ENCODE results near the gene OCA2.
"Not testable (repeated sequence)": the region's sequence is repeated elsewhere in the genome, so short reads cannot be mapped to it uniquely, and the experiment has no call there.

The OCA2 gene

DNA sequence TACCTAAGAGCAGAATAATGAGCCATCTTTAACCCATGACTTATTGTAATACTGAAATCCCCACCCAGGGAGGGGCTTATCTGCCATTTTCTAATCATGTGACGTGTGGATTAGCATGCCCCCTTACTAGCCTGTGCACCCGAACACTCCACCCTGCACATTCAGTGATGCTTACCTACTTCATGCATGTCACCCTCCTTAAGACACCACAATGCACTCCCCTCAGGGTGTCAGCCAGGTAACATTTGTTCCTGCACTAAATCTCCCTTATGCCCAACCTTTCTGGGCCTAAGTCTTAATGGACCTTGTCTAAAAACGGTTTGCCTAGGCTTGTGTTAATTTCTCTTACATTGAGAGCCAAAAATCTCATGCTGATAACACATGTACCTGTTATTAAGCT, 336.6 kb downstream of the OCA2 start:
- no peak for DNase-seq

DNA sequence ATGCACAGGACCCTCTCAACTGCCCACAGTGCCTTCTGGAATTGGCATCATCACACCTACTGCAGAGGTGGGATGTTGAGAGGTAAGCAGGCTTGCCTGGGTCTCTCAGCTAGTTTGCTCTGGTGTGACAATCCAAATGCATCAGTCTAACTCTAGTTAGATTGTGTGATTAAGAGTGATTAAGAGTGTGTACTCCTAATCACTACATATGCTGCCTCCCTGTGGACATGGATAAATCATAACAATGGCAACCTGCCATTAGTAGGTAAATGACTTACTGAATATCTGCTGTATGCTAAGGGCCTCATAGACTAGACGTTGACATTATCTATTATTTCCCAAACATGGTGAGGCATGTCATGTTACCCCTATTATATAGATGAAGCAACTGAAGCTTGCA, 342.1 kb downstream of the OCA2 start:
- DNase-seq: no peak

DNA sequence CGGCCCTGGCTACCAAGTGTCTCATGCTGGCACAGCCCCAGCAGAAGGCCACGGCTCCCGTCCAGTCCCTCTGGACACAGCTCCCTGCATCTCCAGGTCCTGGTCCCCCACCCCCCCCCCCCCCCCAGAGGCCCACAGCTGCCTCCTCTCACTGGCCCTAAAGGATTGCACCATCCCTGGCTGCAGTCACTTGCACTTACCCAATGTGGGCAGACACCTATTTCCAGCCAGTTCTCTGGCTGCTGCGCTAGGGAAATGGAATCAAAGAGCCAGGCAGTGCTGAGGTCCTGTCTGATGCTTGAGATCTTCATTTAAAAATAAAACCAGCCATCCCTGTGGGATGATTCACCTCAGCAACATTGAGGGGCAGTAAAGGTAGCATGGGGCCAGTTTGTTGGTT, 346.4 kb downstream of the OCA2 start:
- no peak for DNase-seq

GRCh38 chr15:27747997-27748396, 351.1 kb downstream of the OCA2 start:
- no peak for DNase-seq

- DNase-seq: no peak
These were observed 352.6 kb downstream of the OCA2 start for GRCh38 chr15:27746401-27746955.

GRCh38 chr15:27744641-27745040, 354.5 kb downstream of the OCA2 start:
- no peak for DNase-seq

- no peak for DNase-seq
These were observed 355.5 kb downstream of the OCA2 start for GRCh38 chr15:27743638-27744037.

DNA sequence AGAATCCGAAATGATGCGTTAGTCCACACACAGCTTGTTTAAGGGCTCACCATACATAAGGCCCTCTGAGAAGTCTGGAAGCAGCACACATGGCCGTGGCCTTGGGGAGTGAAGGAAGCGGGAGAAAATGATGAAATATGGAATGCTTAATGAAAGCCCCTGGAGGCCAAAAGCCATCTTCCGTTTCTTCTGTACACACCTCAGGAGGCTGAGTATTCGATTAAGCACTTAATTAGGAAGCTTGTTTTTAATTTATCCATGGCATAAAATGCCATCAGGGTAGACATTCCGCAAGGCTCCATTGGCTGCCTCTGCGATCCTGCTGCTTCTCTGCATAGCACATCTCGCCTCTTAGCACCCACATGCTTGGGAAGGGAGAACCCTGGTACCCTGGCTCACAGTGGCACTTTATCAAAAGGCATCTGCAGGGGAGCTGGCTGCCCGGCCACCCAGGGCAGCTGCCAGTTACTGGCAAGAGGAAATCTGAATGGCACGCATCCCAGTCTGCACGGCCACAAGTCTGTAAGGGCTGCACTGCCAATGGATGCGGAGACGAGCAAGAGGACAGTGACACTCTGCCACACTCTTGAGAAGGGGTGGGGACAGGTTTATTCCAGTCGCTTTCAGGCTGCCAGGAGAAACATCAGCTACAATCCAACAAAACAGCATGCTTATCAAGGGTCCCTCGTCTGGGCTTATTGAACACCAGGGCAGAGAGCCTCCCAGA, 356.2 kb downstream of the OCA2 start:
- no peak for DNase-seq

DNA sequence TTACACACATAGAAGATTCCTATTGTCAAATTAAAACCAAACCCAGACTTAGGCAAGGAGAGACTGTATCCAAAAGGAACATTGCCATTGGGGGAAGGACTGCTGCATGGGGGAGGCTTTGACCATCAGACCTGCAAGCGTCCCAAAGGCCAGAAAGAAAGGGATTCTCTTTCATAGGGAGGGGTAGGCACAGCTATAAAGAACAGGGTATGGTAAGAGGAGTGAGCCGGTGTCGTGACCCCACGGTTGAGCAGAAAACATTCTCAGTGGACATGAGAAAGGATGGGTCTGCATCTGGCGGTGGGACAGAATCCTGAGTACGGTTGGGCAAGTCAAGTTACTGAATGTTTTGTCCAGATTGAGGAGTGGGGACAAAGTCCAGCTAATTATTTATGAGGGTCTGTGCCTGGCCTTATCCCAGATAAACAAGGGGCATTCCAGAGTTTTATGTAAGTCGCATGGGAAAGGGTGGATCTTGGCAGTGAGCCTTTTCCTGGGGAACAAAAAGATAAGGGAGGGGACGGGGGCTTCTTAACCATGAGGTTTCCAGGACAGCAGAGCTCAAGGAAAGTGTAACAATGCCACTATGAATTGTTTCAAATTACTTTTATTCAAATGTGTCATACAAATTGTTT, 357.8 kb downstream of the OCA2 start:
- DNase-seq: no peak

- no peak for DNase-seq
These were observed 364.2 kb downstream of the OCA2 start for GRCh38 chr15:27734785-27735495.

- DNase-seq: no peak
These were observed 367.3 kb downstream of the OCA2 start for GRCh38 chr15:27731776-27732175.

- DNase-seq: no peak
These were observed 368.2 kb downstream of the OCA2 start for GRCh38 chr15:27730868-27731267.

- no peak for DNase-seq
These were observed 373.4 kb downstream of the OCA2 start for GRCh38 chr15:27725731-27726130.

DNA sequence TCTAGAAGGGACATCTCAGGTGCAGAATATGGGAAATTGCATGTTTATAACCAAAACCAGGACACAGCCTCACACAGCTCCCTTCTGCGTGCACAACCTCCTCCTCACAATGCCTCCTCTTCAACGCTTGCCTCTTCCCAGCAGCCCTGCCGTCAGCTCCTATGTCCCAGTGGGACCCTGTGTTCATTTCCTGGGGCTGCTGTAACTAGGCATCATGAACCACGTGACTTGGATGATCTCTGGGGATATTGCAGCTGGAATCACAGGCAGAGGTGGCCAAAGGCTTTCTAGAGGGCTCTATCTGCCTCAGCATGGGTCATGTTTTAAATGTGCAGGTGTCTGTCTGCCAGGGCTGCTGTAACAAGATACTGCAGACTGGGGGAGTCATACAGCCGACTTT, 375.3 kb downstream of the OCA2 start:
- DNase-seq: no peak

GRCh38 chr15:27722102-27722501, 377.0 kb downstream of the OCA2 start:
- no peak for DNase-seq

DNA sequence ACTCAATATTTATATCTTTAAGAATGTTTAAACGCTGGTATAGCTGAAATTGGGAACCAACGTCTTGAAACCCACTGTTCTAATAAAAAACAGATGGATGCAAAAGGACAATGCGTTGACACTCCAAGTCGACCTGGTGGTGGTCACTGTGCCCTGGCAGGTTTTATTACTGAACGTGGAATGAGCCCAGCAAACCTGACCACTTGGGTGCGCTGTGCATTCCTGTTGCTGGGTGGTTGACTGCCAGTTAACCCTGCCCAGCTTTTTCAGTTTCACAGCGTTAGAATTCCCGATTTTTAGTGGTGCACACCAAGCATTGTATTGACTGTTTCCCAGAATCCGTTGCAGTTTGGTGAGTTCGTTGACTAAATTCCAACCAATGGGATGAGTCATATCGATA, 384.4 kb downstream of the OCA2 start:
- no peak for DNase-seq

DNA sequence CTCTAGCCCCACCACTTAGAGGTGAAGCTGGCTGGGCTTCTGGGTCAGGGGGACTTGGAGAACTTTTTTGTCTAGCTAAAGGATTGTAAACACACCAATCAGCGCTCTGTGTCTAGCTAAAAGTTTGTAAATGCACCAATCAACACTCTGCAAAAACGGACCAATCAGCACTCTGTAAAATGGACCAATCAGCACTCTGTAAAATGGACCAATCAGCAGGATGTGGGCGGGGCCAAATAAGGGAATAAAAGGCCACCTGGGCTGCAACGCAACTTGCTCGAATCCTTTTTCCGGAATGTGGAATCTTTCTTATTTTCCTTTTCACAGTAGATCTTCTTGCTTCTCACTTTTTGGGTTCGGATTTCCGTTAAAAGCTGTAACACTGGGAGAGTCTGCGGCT, 385.3 kb downstream of the OCA2 start:
- not testable (repeated sequence) for DNase-seq

- no peak for DNase-seq
These were observed 391.9 kb downstream of the OCA2 start for GRCh38 chr15:27707257-27707656.

DNA sequence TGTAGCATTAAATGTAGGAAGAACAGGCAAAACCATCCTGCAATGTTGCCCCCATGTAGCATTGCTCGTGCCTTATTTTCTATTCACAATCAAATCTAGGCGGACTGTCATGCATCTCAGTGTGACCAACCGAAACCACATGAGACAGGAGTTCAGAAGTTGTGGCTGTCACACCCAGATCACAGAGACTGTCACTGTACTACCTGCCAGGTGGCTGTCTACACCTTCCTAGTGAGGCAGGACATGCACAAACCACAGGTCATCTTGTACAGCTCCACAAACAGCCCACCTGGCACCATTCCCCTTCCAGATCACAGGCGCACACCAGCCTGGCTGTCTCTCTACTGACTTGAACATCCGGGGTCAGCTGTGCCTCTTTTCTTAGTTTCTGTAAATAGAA, 392.8 kb downstream of the OCA2 start:
- no peak for DNase-seq

DNA sequence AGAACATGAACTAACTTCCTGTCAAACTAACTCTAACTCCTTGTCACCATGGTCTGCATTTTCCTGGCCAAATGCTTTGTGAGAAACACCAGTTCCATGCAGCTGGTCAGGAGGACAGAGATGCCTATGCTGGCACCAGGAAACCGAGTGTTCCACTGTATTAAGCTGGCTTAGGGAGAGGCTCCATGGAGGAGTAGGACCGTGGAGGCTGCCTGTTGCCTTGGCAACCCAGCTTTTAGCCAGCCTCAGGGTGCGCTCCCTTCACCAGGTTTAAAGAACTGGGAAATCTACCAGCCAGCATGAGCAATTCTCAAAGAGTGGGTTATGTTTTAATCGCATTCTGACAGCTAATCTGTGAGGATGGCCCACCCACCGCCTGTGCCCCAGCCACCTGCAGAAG, 394.1 kb downstream of the OCA2 start:
- no peak for DNase-seq
